ENCODE data around the gene KCNJ12. TPM values are rescaled to one million over a fixed set of nuclear protein-coding genes. Genes with fewer than 3 reads are reported as not detected.
"Not testable (repeated sequence)": the region's sequence is repeated elsewhere in the genome, so short reads cannot be mapped to it uniquely, and the experiment has no call there.

KCNJ12 gene
- 0.82 TPM for total RNA-seq

- no peak for FAIRE-seq
These were observed at the start of gene KCNJ12 for GRCh38 chr17:21376081-21376758. Gene KCNJ12, plus strand, starts transcription at chr17:21376357. Its CDS starts 38,986 bp downstream, at chr17:21415343.

GRCh38 chr17:21327921-21328320 lies 48.2 kb upstream of the KCNJ12 start:
- DNase-seq (ENCODE audit: low spot score in 2 of 2); FAIRE-seq: not testable (repeated sequence)

More at GRCh38 chr17:21376081-21376758, at the start of gene KCNJ12:
- DNase-seq (ENCODE audit: low spot score in 2 of 2), result peak in 1 of 2 donors; percentile 55

GRCh38 chr17:21328778-21329177 lies 47.4 kb upstream of the KCNJ12 start:
- DNase-seq (ENCODE audit: low spot score in 2 of 2), result not testable (repeated sequence)
- peak; percentile 49 for FAIRE-seq

- DNase-seq (ENCODE audit: low spot score in 2 of 2), result no peak
- FAIRE-seq, result no peak
These were observed 45.6 kb upstream of the KCNJ12 start for GRCh38 chr17:21330436-21331160.

- DNase-seq (ENCODE audit: low spot score in 2 of 2); FAIRE-seq: not testable (repeated sequence)
These were observed 39.4 kb upstream of the KCNJ12 start for GRCh38 chr17:21336541-21337294.

DNA sequence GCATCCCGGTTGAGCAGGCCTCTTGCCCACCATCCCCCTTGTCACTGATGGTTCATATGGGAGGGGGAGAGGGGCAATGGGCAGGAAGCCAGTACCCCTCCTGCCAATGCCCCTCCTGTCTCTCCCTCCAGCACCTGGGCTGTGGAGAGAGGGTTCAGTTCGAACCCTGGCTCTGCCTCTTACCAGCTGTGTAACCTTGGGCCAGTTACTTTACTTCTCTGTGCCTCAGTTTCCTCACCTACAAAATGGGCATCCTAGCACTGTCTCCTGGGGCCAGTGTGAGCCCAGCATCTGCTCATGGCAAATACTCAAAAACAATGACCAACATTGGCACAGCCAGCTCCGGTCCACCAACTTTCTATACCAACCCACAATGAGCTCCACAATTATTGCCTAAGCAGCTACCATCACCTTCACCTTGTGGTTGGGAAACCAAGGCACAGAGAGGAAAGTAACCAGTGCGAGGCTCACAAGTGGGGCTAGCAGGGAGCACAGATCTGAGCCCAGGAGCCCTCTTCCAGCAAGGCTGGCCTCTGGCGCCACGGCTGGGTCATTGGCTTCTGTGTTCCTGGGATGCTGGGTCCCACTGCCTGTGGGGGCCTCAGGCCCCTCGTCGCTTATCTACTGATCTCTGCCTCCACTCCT lies 38.1 kb upstream of the KCNJ12 start:
- not testable (repeated sequence) for DNase-seq (ENCODE audit: low spot score in 2 of 2); FAIRE-seq

GRCh38 chr17:21339011-21339410 lies 37.1 kb upstream of the KCNJ12 start:
- FAIRE-seq (no peak), DNase-seq (ENCODE audit: low spot score in 2 of 2) (no peak)

DNA sequence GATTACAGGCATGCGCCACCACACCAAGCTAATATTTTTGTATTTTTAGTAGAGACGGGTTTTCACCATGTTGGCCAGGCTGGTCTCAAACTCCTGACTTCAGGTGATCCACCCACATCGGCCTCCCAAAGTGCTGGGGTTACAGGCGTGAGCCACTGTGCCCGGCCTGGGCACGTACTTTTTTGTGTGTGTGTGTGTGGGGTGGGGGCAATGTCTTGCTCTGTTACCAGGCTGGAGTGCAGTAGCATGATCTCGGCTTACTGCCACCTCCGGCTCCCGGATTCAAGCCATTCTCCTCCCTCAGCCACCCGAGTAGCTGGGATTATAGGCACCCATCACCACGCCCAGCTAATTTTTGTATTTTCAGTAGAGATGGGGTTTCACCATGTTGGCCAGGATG lies 36.6 kb upstream of the KCNJ12 start:
- DNase-seq (ENCODE audit: low spot score in 2 of 2); FAIRE-seq: not testable (repeated sequence)

DNA sequence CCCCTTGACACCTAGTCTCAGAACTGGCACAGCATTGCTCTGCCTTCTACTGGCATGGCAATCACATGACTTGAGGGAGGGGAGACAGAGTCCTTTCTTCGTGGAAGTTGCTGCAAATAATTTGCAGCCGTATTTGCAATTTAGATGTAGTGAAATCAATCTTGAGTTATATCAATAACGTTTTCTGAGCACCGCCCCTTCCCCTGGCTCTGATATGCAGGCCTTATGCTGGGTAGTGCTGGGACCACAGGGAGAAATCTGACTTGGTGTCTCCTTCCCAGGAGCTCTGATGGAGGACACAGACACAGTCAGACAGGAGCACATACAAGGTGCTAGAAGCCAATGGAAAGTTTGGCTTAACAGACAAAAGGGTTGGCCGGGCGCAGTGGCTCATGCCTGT lies 35.8 kb upstream of the KCNJ12 start:
- not testable (repeated sequence) for FAIRE-seq; DNase-seq (ENCODE audit: low spot score in 2 of 2)

DNA sequence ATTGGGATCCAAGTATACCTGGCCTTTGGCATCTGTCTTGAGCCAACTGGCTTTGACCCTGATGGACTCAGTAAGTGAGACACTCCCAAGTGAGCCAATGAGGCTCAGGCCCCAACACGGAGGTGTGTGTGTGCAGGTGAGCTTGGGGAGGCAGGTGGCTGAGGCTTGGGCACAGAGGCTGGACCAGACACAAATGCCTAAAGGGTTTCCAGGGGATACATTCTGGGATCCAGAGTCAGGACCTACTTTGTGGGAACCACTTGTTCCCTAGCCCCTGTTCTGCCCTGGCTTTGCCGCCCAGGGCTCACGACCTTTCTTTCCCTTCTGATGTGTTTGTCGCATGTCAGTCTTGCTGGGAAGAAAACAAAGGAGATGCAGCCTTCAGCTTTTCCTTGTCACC lies 34.9 kb upstream of the KCNJ12 start:
- DNase-seq (ENCODE audit: low spot score in 2 of 2); FAIRE-seq: not testable (repeated sequence)

DNA sequence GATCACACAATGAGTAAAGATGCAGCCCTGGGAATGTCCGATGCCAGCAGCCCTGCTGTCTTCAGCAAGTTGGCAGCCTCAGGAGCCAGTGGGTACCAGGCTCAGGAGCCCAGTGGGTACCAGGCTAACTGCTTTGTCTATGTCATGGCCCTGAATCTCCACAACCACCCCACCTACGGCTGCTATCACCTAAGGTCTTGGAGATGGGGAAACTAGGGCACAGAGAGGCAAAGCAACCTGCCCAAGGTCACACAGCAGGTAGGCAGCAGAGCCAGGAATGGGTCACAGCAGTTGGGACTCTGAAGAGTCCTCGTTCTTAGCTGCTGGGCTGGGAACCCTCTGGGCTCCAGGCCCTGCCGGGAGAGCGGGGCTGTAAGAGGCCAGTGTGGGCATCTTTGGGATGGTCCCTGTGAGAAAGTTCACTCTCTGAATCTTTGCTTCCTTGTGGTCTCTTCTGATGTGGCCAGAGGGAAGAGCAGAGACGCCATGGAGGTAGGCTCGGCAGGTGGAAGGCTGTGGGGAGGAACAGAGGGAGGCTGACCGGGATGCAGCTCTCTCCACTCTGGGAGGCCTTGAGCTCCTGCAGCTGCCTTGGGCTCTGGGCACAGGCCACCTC lies 34.1 kb upstream of the KCNJ12 start:
- not testable (repeated sequence) for FAIRE-seq; DNase-seq (ENCODE audit: low spot score in 2 of 2)

GRCh38 chr17:21343061-21343949 lies 32.9 kb upstream of the KCNJ12 start:
- FAIRE-seq; DNase-seq (ENCODE audit: low spot score in 2 of 2): not testable (repeated sequence)

GRCh38 chr17:21344801-21345200 lies 31.4 kb upstream of the KCNJ12 start:
- FAIRE-seq, result not testable (repeated sequence)

GRCh38 chr17:21345236-21345635 lies 30.9 kb upstream of the KCNJ12 start:
- FAIRE-seq (no peak), DNase-seq (ENCODE audit: low spot score in 2 of 2) (no peak)

More at GRCh38 chr17:21344801-21345200, 31.4 kb upstream of the KCNJ12 start:
- not testable (repeated sequence) for DNase-seq (ENCODE audit: low spot score in 2 of 2)

DNA sequence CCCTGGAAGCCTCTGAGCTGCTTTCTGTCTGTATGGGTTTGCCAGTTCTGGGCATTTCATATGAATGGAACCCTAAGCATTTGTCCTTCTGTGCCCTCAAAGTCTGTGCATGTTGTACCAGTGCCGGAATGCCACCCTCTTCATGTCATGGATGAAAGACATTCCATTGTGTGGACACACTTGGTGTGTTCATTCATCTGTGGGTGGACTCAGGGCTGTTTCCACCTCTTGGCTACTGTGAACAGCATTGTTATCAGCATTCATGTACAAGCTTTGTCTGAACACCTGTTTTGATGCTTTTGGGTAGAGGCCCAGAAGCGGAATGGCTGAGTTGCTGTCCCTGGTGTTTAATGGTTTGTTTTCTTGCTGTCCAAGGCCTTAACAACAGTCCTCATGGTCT lies 30.1 kb upstream of the KCNJ12 start:
- not testable (repeated sequence) for DNase-seq (ENCODE audit: low spot score in 2 of 2); FAIRE-seq

GRCh38 chr17:21346651-21347250 lies 29.4 kb upstream of the KCNJ12 start:
- DNase-seq (ENCODE audit: low spot score in 2 of 2); FAIRE-seq: not testable (repeated sequence)

GRCh38 chr17:21347660-21348059 lies 28.5 kb upstream of the KCNJ12 start:
- FAIRE-seq; DNase-seq (ENCODE audit: low spot score in 2 of 2): not testable (repeated sequence)

All from frontal cortex (tissue), 4 donors.